ENCODE measurements around the gene LRMDA.
"Not testable (repeated sequence)": the region's sequence is repeated elsewhere in the genome, so short reads cannot be mapped to it uniquely, and the experiment has no call there.

Gene LRMDA

GRCh38 chr10:75617485-75618155, 186.2 kb downstream of the LRMDA start:
- Histone ChIP-seq H3K36me3 (ENCODE audit: low read length) (no peaks in the 10 kb centered on the region), H3K9me2 (replicated peaks; ENCODE audit: insufficient read depth, low read length) (no peaks in the 10 kb centered on the region), H3K4me2 (ENCODE audit: low read depth, low read length, poor library complexity, severe bottlenecking) (no peak overlapping the region), H3K79me2 (ENCODE audit: insufficient read depth, low read length) (no peaks in the 10 kb centered on the region), H3K27ac (ENCODE audit: low read depth, low read length) (no peak overlapping the region), H3F3A (ENCODE audit: insufficient read depth) (no peaks in the 10 kb centered on the region), H3K4me3 (ENCODE audit: insufficient read depth, low read length, poor library complexity, severe bottlenecking) (no peak overlapping the region), H4K20me1 (ENCODE audit: low read depth, low read length) (no peaks in the 10 kb centered on the region), H3K9me3 (ENCODE audit: insufficient read depth, low read length) (no peaks in the 10 kb centered on the region), H2AFZ (ENCODE audit: low read depth, low read length, severe bottlenecking) (no peak overlapping the region), H3K27me3 (ENCODE audit: low read length) (no peaks in the 10 kb centered on the region), H3K9ac (ENCODE audit: low read length) (no peak overlapping the region)
- TF ChIP-seq CTCF (IDR thresholded peaks at IDR 0.05; ENCODE audit: insufficient read depth, low read length, poor library complexity, severe bottlenecking): no peak

GRCh38 chr10:75619635-75620034, 188.2 kb downstream of the LRMDA start:
- no peak overlapping the region for H3K4me2 ChIP-seq (ENCODE audit: low read depth, low read length, poor library complexity, severe bottlenecking)
- TF ChIP-seq CTCF (IDR thresholded peaks at IDR 0.05; ENCODE audit: insufficient read depth, low read length, poor library complexity, severe bottlenecking): no peak
- TF ChIP-seq EZH2phosphoT487 (conservative IDR thresholded peaks at IDR 0.05; ENCODE audit: low read length): no peak
- H2AFZ ChIP-seq (ENCODE audit: low read depth, low read length, severe bottlenecking): no peak overlapping the region
- H4K20me1 ChIP-seq (ENCODE audit: low read depth, low read length): no peaks in the 10 kb centered on the region
- no peak overlapping the region for H3K27ac ChIP-seq (ENCODE audit: low read depth, low read length)
- no peaks in the 10 kb centered on the region for H3F3A ChIP-seq (ENCODE audit: insufficient read depth)
- H3K27me3 ChIP-seq (ENCODE audit: low read length): no peaks in the 10 kb centered on the region
- H3K9me3 ChIP-seq (ENCODE audit: insufficient read depth, low read length): no peaks in the 10 kb centered on the region
- no peaks in the 10 kb centered on the region for H3K9me2 ChIP-seq (replicated peaks; ENCODE audit: insufficient read depth, low read length)
- no peak overlapping the region for H3K9ac ChIP-seq (ENCODE audit: low read length)
- H3K4me3 ChIP-seq (ENCODE audit: insufficient read depth, low read length, poor library complexity, severe bottlenecking): no peak overlapping the region
- H3K36me3 ChIP-seq (ENCODE audit: low read length): no peaks in the 10 kb centered on the region
- no peaks in the 10 kb centered on the region for H3K79me2 ChIP-seq (ENCODE audit: insufficient read depth, low read length)

- Histone ChIP-seq H3K27ac (ENCODE audit: low read depth, low read length) (no peak overlapping the region), H2AFZ (ENCODE audit: low read depth, low read length, severe bottlenecking) (no peak overlapping the region), H3K9ac (ENCODE audit: low read length) (no peak overlapping the region), H3K4me3 (ENCODE audit: insufficient read depth, low read length, poor library complexity, severe bottlenecking) (no peak overlapping the region), H3K9me2 (replicated peaks; ENCODE audit: insufficient read depth, low read length) (no peaks in the 10 kb centered on the region), H3F3A (ENCODE audit: insufficient read depth) (no peaks in the 10 kb centered on the region), H3K9me3 (ENCODE audit: insufficient read depth, low read length) (no peaks in the 10 kb centered on the region), H3K36me3 (ENCODE audit: low read length) (no peaks in the 10 kb centered on the region), H3K4me2 (ENCODE audit: low read depth, low read length, poor library complexity, severe bottlenecking) (no peak overlapping the region), H3K79me2 (ENCODE audit: insufficient read depth, low read length) (no peaks in the 10 kb centered on the region), H3K27me3 (ENCODE audit: low read length) (no peaks in the 10 kb centered on the region), H4K20me1 (ENCODE audit: low read depth, low read length) (no peaks in the 10 kb centered on the region)
- TF ChIP-seq EZH2phosphoT487 (conservative IDR thresholded peaks at IDR 0.05; ENCODE audit: low read length) (no peak), CTCF (IDR thresholded peaks at IDR 0.05; ENCODE audit: insufficient read depth, low read length, poor library complexity, severe bottlenecking) (no peak)
Measured at GRCh38 chr10:75620356-75620755, 188.9 kb downstream of the LRMDA start.

- H3K9me3 ChIP-seq (ENCODE audit: insufficient read depth, low read length); H4K20me1 ChIP-seq (ENCODE audit: low read depth, low read length); H3K9ac ChIP-seq (ENCODE audit: low read length); H3K27me3 ChIP-seq (ENCODE audit: low read length); H3K36me3 ChIP-seq (ENCODE audit: low read length); H2AFZ ChIP-seq (ENCODE audit: low read depth, low read length, severe bottlenecking); H3K4me3 ChIP-seq (ENCODE audit: insufficient read depth, low read length, poor library complexity, severe bottlenecking); H3K79me2 ChIP-seq (ENCODE audit: insufficient read depth, low read length); H3F3A ChIP-seq (ENCODE audit: insufficient read depth); H3K27ac ChIP-seq (ENCODE audit: low read depth, low read length); H3K9me2 ChIP-seq (replicated peaks; ENCODE audit: insufficient read depth, low read length); H3K4me2 ChIP-seq (ENCODE audit: low read depth, low read length, poor library complexity, severe bottlenecking): not testable (repeated sequence)
Measured at GRCh38 chr10:75621003-75621402, 189.6 kb downstream of the LRMDA start.

All from SU-DHL-6 (cell line).